ENCODE measurements around the gene RNF6.

DNA sequence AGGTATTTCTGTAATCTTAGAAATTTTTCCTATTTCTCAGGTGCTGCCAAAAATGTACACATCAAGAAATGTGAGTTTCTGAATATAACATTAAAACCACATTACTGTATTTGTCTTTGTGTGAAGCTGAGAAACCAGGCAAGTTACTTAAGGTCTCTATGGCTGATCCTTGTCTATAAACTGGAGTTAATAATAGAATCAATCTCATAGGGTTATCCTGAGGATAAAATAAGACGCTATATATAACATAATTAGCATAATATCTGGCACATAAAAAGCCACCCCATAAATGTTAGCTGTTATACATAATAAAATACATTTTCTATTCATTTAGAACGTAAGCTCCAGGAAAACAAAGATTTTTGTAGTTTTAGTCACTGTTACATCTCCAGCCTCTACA is 6.1 kb downstream of the RNF6 start:
- TF ChIP-seq CTCF (IDR thresholded peaks at IDR 0.05) (no peak), POLR2A (IDR thresholded peaks at IDR 0.05) (no peak)

All from testis (tissue), 2 donors.